ENCODE data around the gene MOGAT3. TPM values are rescaled to one million over a fixed set of nuclear protein-coding genes. Genes with fewer than 3 reads are reported as not detected.
"Not testable (repeated sequence)": the region's sequence is repeated elsewhere in the genome, so short reads cannot be mapped to it uniquely, and the experiment has no call there.

MOGAT3 gene
- total RNA-seq, 2 experiments from 2014 or later, result not detected

GRCh38 chr7:101200504-101200861, 353 bp downstream of the MOGAT3 start:
- Mint-ChIP-seq H3K27ac (no peak overlapping the region), H3K4me3 (no peak overlapping the region), H3K9me3 (no peaks in the 10 kb centered on the region), H3K36me3 (no peaks in the 10 kb centered on the region), H3K4me1 (peaks cover 7% of the 10 kb centered on the region), H3K27me3 (peaks cover 43% of the 10 kb centered on the region)
- DNase-seq, result no peak

- not testable (repeated sequence) for H3K4me1 Mint-ChIP-seq, H3K4me3 Mint-ChIP-seq, H3K36me3 Mint-ChIP-seq, H3K27ac Mint-ChIP-seq, DNase-seq, H3K9me3 Mint-ChIP-seq
- H3K27me3 Mint-ChIP-seq, result peaks cover 47% of the 10 kb centered on the region
Measured at GRCh38 chr7:101199522-101199921, 1.3 kb downstream of the MOGAT3 start.

GRCh38 chr7:101198476-101198875, 2.4 kb downstream of the MOGAT3 start:
- H3K9me3 Mint-ChIP-seq, result no peaks in the 10 kb centered on the region
- H3K4me1 Mint-ChIP-seq, result peaks cover 7% of the 10 kb centered on the region
- H3K36me3 Mint-ChIP-seq, result no peaks in the 10 kb centered on the region

GRCh38 chr7:101197991-101198390, 2.8 kb downstream of the MOGAT3 start:
- no peak overlapping the region for H3K4me3 Mint-ChIP-seq
- peaks cover 7% of the 10 kb centered on the region for H3K4me1 Mint-ChIP-seq
- no peaks in the 10 kb centered on the region for H3K9me3 Mint-ChIP-seq
- no peaks in the 10 kb centered on the region for H3K36me3 Mint-ChIP-seq
- H3K27ac Mint-ChIP-seq, result no peak overlapping the region
- no peak for DNase-seq
- peaks cover 38% of the 10 kb centered on the region for H3K27me3 Mint-ChIP-seq

More at GRCh38 chr7:101198476-101198875, 2.4 kb downstream of the MOGAT3 start:
- H3K4me3 Mint-ChIP-seq, result no peak overlapping the region
- no peak overlapping the region for H3K27ac Mint-ChIP-seq
- H3K27me3 Mint-ChIP-seq, result peaks cover 39% of the 10 kb centered on the region
- no peak for DNase-seq

GRCh38 chr7:101195884-101196283, 5.0 kb downstream of the MOGAT3 start:
- no peak overlapping the region for H3K27ac Mint-ChIP-seq
- peaks cover 6% of the 10 kb centered on the region for H3K4me1 Mint-ChIP-seq
- H3K9me3 Mint-ChIP-seq, result no peaks in the 10 kb centered on the region
- no peaks in the 10 kb centered on the region for H3K36me3 Mint-ChIP-seq
- no peak overlapping the region for H3K4me3 Mint-ChIP-seq
- peaks cover 22% of the 10 kb centered on the region for H3K27me3 Mint-ChIP-seq
- DNase-seq, result no peak

GRCh38 chr7:101189109-101189508, 11.7 kb downstream of the MOGAT3 start:
- no peak overlapping the region for H3K4me3 Mint-ChIP-seq

GRCh38 chr7:101186844-101187428, 13.9 kb downstream of the MOGAT3 start:
- H3K36me3 Mint-ChIP-seq, result no peaks in the 10 kb centered on the region
- H3K27ac Mint-ChIP-seq, result no peak overlapping the region
- peaks cover 2% of the 10 kb centered on the region for H3K4me1 Mint-ChIP-seq
- no peak overlapping the region for H3K4me3 Mint-ChIP-seq
- no peaks in the 10 kb centered on the region for H3K9me3 Mint-ChIP-seq
- DNase-seq, result no peak
- peaks cover 26% of the 10 kb centered on the region for H3K27me3 Mint-ChIP-seq

More at GRCh38 chr7:101189109-101189508, 11.7 kb downstream of the MOGAT3 start:
- DNase-seq, result no peak
- H3K27me3 Mint-ChIP-seq, result peaks cover 22% of the 10 kb centered on the region
- H3K4me1 Mint-ChIP-seq, result peaks cover 2% of the 10 kb centered on the region
- no peak overlapping the region for H3K27ac Mint-ChIP-seq
- no peaks in the 10 kb centered on the region for H3K36me3 Mint-ChIP-seq
- H3K9me3 Mint-ChIP-seq, result no peaks in the 10 kb centered on the region

- H3K4me1 Mint-ChIP-seq, result peaks cover 2% of the 10 kb centered on the region
Measured at GRCh38 chr7:101186194-101186593, 14.6 kb downstream of the MOGAT3 start.

GRCh38 chr7:101185258-101185839, 15.5 kb downstream of the MOGAT3 start:
- Mint-ChIP-seq H3K4me3 (no peak overlapping the region), H3K27me3 (peaks cover 39% of the 10 kb centered on the region), H3K36me3 (no peaks in the 10 kb centered on the region), H3K4me1 (peaks cover 2% of the 10 kb centered on the region), H3K9me3 (no peaks in the 10 kb centered on the region), H3K27ac (no peak overlapping the region)
- no peak for DNase-seq

More at GRCh38 chr7:101186194-101186593, 14.6 kb downstream of the MOGAT3 start:
- no peak overlapping the region for H3K27ac Mint-ChIP-seq
- H3K27me3 Mint-ChIP-seq, result peaks cover 30% of the 10 kb centered on the region
- no peak overlapping the region for H3K4me3 Mint-ChIP-seq
- no peaks in the 10 kb centered on the region for H3K36me3 Mint-ChIP-seq
- H3K9me3 Mint-ChIP-seq, result no peaks in the 10 kb centered on the region
- DNase-seq, result no peak

- Mint-ChIP-seq H3K9me3 (no peaks in the 10 kb centered on the region), H3K27me3 (peaks cover 81% of the 10 kb centered on the region), H3K36me3 (no peaks in the 10 kb centered on the region), H3K4me1 (peaks cover 6% of the 10 kb centered on the region), H3K27ac (no peak within 1 kb of the TSS), H3K4me3 (peak within 1 kb of the TSS; percentile 14)
- DNase-seq, result no peak
Measured at GRCh38 chr7:101180130-101180755, 20.6 kb downstream of the MOGAT3 start, which contains the start of gene NAT16. TSS of gene NAT16 (minus strand) at chr7:101180293. CDS start at chr7:101174807, 5,486 bp downstream.

GRCh38 chr7:101179713-101180112, 21.1 kb downstream of the MOGAT3 start:
- Mint-ChIP-seq H3K4me3 (no peak overlapping the region), H3K9me3 (no peaks in the 10 kb centered on the region), H3K27ac (no peak overlapping the region), H3K36me3 (no peaks in the 10 kb centered on the region), H3K4me1 (peaks cover 6% of the 10 kb centered on the region), H3K27me3 (peaks cover 81% of the 10 kb centered on the region)
- DNase-seq, result no peak

GRCh38 chr7:101179117-101179516, 21.7 kb downstream of the MOGAT3 start:
- Mint-ChIP-seq H3K4me1 (peaks cover 10% of the 10 kb centered on the region), H3K4me3 (no peak overlapping the region), H3K27ac (no peak overlapping the region), H3K9me3 (no peaks in the 10 kb centered on the region), H3K27me3 (peaks cover 83% of the 10 kb centered on the region), H3K36me3 (no peaks in the 10 kb centered on the region)
- DNase-seq, result no peak

- Mint-ChIP-seq H3K9me3 (no peaks in the 10 kb centered on the region), H3K4me1 (peaks cover 18% of the 10 kb centered on the region), H3K36me3 (no peaks in the 10 kb centered on the region), H3K27ac (no peak overlapping the region), H3K27me3 (peaks cover 95% of the 10 kb centered on the region), H3K4me3 (no peak overlapping the region)
- no peak for DNase-seq
Measured at GRCh38 chr7:101177644-101178043, 23.2 kb downstream of the MOGAT3 start.

GRCh38 chr7:101175664-101176063, 25.2 kb downstream of the MOGAT3 start:
- Mint-ChIP-seq H3K9me3 (no peaks in the 10 kb centered on the region), H3K27ac (no peak overlapping the region), H3K27me3 (peaks cover 95% of the 10 kb centered on the region), H3K36me3 (no peaks in the 10 kb centered on the region), H3K4me1 (peaks cover 28% of the 10 kb centered on the region), H3K4me3 (no peak overlapping the region)
- no peak for DNase-seq

- Mint-ChIP-seq H3K4me1 (peaks cover 36% of the 10 kb centered on the region), H3K9me3 (no peaks in the 10 kb centered on the region), H3K27me3 (peaks cover 96% of the 10 kb centered on the region), H3K27ac (no peak overlapping the region), H3K4me3 (peak overlapping the region; percentile 36), H3K36me3 (no peaks in the 10 kb centered on the region)
- DNase-seq, result no peak
Measured at GRCh38 chr7:101174322-101174854, 26.4 kb downstream of the MOGAT3 start.

Data from activated naive CD8-positive, alpha-beta T cell treated with anti-CD3 and anti-CD28 coated beads for 36 hours (primary cell).